ENCODE results near the gene C22orf39. TPM values are rescaled to one million over a fixed set of nuclear protein-coding genes. Genes with fewer than 3 reads are reported as not detected.

C22orf39 gene
- total RNA-seq, 1 donor from 2014 or later, result 38.2 TPM

DNA sequence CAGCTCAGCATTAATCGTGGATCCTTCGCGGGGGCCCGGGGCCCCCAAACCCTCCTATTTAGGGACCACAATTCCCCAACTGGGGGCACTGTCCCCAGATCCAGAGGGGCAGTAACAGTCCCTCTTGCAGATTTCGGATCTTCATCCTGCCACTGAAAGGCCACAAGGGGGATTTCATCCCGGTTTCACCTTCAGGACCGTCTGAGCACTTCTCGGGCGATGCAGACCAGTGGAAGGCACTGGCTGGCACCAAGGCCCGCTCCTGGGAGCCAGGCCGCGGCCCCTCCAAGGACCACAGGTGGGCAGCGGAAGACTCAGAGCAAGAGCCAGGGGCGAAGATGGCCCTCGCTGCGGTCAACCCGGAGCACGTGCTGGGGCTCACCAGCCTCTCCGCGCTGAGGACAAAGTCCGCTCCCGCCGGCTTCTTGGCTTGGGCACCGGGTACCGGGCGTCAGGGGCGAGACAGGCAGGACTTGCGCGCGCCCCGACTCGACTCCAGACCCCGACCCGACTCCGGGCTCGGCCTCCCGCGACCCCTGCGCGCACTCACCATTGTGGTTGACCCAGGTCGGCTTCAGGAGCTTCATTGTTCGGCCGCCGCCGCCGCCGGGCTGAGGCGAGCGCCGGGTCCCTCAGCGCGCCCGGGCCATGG is 16.5 kb downstream of the C22orf39 start:
- DNase-seq (ENCODE audit: low read depth), result no peak

- DNase-seq (ENCODE audit: low read depth), result peak; percentile 39
These were observed 17.3 kb downstream of the C22orf39 start for GRCh38 chr22:19429950-19430889.

DNA sequence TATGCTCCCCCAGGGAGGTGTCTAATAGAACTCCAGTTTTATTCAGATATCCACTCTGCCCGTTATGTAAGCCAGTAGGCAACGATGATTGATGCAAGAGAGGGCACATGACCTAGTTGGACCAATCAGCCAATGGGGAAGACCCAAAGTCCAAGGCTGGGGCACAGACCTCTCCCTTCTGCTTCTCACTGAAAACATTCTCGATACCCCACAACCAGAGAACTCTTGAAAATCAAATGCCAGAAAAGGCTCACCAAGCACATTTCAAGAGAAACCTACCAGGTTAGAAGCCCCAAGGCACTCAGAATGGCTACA is 23.4 kb downstream of the C22orf39 start:
- DNase-seq (ENCODE audit: low read depth), result no peak

- no peak for DNase-seq (ENCODE audit: low read depth)
These were observed 24.8 kb downstream of the C22orf39 start for GRCh38 chr22:19422440-19423301.

DNA sequence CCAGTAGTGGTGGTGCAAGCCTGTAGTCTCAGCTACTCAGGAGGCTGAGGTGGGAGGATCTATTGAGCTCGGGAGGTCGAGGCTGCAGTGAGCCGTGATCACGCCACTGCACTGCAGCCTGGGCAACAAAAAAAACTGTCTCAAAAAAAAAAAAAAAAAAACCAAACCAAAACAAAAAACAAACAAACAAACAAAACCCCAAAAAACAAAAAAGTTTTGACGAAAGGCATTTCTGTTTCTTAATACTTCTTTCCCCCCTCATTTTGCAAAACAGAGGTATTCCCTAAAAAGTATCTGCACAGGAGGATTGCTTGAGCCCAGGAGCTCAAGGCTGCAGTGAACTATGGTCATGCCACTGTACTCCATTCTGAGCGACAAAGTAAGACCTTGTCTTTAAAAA is 27.2 kb downstream of the C22orf39 start:
- DNase-seq (ENCODE audit: low read depth), result no peak

DNA sequence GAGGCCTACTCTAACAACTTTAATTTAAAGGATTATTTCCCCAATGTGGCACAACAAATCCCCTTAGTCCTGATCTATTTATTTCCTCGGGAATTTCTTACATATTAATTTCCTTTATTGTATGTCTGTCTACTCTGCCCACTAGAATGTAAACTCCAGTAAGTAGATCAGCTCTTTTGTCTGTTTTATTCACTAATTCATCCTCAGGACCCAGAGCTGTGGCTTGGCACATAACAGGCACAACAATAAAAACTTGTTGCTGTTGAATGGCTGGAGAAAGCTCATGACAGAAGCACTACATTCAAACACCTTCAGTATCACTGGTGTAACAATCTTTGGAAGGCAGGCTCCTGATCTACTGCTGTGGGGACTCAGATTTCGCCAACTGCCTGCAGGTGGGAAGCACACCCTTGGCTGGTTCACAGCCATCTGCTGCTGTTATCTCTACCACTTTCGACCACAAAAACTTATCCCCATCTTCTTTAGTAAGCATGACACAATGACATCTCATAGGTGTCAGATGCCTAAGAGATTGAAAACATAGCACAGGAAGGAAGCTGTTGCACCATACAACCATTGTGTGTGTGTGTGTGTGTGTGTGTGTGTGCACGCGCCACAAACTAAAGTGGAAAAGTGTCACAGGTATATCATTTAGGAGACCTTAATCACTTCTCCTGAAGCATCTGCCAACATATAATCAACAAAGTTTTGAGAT is 27.9 kb downstream of the C22orf39 start:
- no peak for DNase-seq (ENCODE audit: low read depth)

DNA sequence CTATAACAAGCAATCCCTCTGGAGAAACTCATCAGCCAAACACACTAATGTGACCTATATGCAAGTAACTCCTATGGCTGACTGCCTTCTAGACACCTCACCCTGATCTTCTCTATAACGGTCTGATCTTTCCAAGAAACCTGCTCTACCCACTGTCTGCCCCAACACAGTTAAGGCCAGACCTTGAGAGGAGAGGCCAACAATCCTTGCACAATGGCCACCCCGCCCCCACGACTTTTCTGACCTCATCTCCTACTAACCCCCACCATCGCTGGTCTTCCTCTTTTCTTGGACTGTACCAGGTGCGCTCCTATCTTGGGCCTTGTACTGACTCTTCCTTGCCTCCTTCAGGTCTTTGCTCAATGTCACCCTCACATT is 28.4 kb downstream of the C22orf39 start:
- no peak for DNase-seq (ENCODE audit: low read depth)

GRCh38 chr22:19412923-19413322 is 34.6 kb downstream of the C22orf39 start:
- DNase-seq (ENCODE audit: low read depth), result no peak

GRCh38 chr22:19412478-19412877 is 35.0 kb downstream of the C22orf39 start:
- no peak for DNase-seq (ENCODE audit: low read depth)

DNA sequence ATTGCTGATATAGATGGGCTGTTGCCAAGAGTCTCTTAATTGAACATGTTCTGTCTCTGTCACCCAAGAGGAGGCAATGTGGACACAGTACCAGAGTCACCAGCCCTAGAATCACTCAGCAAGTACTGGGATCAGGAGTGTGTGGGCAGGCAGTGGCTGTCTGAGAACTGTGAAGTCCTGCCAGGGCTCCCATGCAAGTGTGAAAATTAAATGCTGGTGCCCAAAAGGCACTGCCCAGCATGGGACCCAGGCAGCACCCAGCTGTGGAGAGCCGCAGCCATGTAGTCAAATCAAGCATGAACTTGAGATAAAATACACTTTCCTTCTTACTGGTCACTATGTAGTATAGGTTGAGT is 35.8 kb downstream of the C22orf39 start:
- DNase-seq (ENCODE audit: low read depth), result no peak

DNA sequence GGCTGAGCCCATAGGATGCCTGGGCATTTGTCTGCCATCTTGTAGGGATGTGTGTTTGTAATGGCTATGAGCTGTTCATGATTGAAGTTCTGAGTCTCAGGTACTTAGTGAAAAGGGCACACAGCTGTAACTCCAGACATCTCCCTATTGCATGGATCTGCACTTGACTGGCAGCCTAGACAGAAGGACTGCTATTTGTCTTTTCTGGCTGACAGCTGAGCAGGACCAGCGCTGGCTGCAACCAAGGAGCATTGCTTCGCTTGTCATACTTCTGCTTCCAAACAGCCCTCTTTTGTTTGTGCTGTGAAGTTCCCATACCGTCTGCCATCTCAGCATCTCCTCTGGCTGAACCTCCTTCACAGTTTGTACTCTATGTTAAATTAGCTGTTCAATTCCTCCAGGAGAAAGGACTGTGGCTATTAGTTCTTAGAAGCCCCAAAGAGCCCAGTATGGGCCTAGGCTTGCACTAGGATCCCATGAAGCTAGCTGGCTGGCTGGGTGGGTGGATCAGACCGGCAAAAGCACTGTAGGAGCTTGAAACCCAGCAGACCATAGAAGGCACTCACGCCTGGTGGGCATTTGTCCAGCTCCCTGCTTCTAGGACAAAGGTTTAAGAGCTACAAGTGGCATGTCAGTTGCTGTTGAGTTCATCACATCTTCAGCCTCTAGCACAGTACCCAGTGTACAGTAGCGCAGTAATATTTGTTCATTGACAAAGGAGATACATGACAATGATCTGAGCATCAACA is 36.4 kb downstream of the C22orf39 start:
- peak; percentile 30 for DNase-seq (ENCODE audit: low read depth)

- DNase-seq (ENCODE audit: low read depth), result no peak
These were observed 39.6 kb downstream of the C22orf39 start for GRCh38 chr22:19407649-19408606.

- DNase-seq (ENCODE audit: low read depth), result no peak
These were observed 40.7 kb downstream of the C22orf39 start for GRCh38 chr22:19406846-19407245.

GRCh38 chr22:19406281-19406811 is 41.2 kb downstream of the C22orf39 start:
- no peak for DNase-seq (ENCODE audit: low read depth)

- DNase-seq (ENCODE audit: low read depth), result no peak
These were observed 41.9 kb downstream of the C22orf39 start for GRCh38 chr22:19405652-19406051.

DNA sequence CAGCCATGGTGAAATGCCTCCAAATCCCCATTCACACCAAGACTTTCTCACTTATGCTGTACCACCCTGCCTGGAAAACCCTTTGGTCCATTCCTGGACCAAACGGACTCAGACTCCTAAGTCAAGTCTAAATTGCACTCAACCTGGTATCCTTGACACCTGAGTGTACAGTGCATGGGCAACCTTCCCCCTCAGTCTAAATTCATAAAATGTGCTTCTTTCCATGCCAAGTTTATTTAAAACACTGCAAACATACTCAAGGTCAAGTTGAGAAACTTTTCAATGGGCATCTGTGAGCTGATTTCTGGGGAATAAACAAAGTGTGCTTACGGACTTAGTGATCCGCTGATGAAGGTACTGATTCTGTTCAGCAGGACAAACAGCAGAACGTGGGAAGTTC is 42.4 kb downstream of the C22orf39 start:
- DNase-seq (ENCODE audit: low read depth), result no peak

- no peak for DNase-seq (ENCODE audit: low read depth)
These were observed 42.8 kb downstream of the C22orf39 start for GRCh38 chr22:19404676-19405075.

DNA sequence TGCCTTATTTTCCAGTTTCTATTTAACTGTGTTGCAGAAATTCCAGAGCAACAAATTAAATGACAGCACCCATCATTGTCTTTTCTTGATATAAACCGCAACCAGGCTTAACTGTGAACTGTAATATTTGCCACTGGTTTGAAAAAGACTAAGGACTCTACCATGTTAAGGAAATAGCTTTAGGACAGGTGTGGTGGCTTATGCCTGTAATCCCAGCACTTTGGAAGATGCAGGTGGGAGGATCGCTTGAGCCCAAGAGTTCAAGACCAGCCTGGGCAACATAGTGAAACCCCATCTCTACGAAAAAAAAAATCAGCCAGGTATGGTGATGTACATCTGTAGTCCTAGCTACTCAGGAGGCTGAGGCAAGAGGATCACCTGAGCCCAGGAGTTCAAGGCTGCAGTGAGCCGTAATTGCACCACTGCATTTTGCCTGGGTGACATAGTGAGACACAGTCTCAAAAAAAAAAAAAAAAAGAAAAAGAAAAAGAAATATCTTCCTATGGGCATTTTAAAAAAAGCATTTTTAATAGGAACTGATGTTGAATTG is 44.8 kb downstream of the C22orf39 start:
- no peak for DNase-seq (ENCODE audit: low read depth)

DNA sequence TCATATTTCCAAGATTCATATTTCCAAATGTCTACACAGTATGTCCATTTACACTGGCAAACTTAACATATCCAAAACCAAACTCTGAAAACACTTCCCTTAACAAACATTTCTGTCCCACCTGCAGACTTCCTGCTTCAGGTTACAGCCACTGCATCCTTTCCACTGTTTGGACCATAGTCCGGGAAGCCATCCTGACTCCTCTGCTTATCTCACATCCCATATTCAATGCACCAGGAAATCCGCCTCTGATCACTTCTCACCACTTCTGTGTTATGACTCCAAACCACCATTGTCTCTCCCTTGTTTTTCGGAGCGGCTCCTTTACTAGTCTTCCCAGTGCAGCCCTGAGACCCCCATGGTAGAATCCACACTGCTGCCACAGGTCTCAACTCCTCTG is 46.0 kb downstream of the C22orf39 start:
- no peak for DNase-seq (ENCODE audit: low read depth)
